H1 (cell line): ENCODE measurements around the gene CCSAP. TPM values are rescaled to one million over a fixed set of nuclear protein-coding genes. Genes with fewer than 3 reads are reported as not detected.

Experiments used
- ATF3 ChIP-seq: IDR thresholded peaks from 2 replicates; pipeline ENCODE4 v1.6.1; 2011; ENCODE audit warnings: low read depth, mild to moderate bottlenecking, low read length; ENCODE audit not compliant: insufficient read depth
- CTCF ChIP-seq, 3 experiments: IDR thresholded peaks; 1 replicate in 2 of 3; 2 replicates in 1 of 3; pipeline versions ENCODE4 v1.5.1 to v1.6.1; 2011; ENCODE audit warnings: low read length in 3 of 3, mild to moderate bottlenecking in 3 of 3, inconsistent platforms in 2 of 3, low read depth in 1 of 3, moderate library complexity in 1 of 3; ENCODE audit not compliant: insufficient read depth in 1 of 3; ENCODE audit errors: control extremely low read depth in 1 of 3
- HDAC2 ChIP-seq, 2 experiments: fragments of 300-600 bp in 1 of 2; sonication (generic) in 1 of 2; IDR thresholded peaks; 2 replicates each; pipeline ENCODE4 v1.6.1; 2011 to 2012; ENCODE audit warnings: low read depth in 2 of 2, low read length in 2 of 2, mild to moderate bottlenecking in 2 of 2, moderate library complexity in 2 of 2, borderline replicate concordance in 1 of 2, inconsistent platforms in 1 of 2
- JUND ChIP-seq: IDR thresholded peaks from 2 replicates; pipeline ENCODE4 v1.6.1; 2011; ENCODE audit warnings: mild to moderate bottlenecking, improper control_type of control experiment, low read length
- KDM1A ChIP-seq: fragments of 200-600, 300-600 bp; sonication (generic); IDR thresholded peaks from 2 replicates; pipeline ENCODE4 v1.7.1; 2016; ENCODE audit warnings: mild to moderate bottlenecking, low read length, borderline replicate concordance
- KDM5A ChIP-seq: fragments of 200-600 bp; IDR thresholded peaks from 2 replicates; pipeline ENCODE4 v1.7.1; 2012; ENCODE audit warnings: mild to moderate bottlenecking, low read length, inconsistent platforms, mixed read lengths
- polyA plus RNA-seq, 7 experiments: library from polyadenylated mRNA; depleted of rRNA in 3 of 7; stranded (reverse) in 5 of 7; unstranded in 2 of 7; fragments of >200 nt in 5 of 7; fragments of 200-250 nt in 2 of 7; gene quantifications; 1 replicate in 5 of 7; 2 replicates in 1 of 7; 4 replicates in 1 of 7; pipeline versions ENCODE4 v1.2.1 to v1.2.3, GENCODE V29; 2011 to 2013; ENCODE audit warnings: missing spikeins in 2 of 7, mixed read lengths in 2 of 7
- total RNA-seq: library from RNA; stranded (reverse); fragmentation: NEBNext Ultra II Directional; extraction: Animal tissue kit (Norgen Biotek cat#: 25700); gene quantifications from 2 replicates; pipeline ENCODE4 v1.2.1, GENCODE V29; 2021

Gene CCSAP
- total and polyA plus RNA-seq, 2 of the 8 experiments (the other 6 are each of a cell fraction or from before 2014, with no cell fraction given), result 3.5 to 17.2 TPM

- no peak for TF ChIP-seq HDAC2 (IDR thresholded peaks at IDR 0.05; ENCODE audit: borderline replicate concordance in 1 of 2, low read depth in 2 of 2, low read length in 2 of 2)
- TF ChIP-seq CTCF (IDR thresholded peaks at IDR 0.05; ENCODE audit: control extremely low read depth in 1 of 3, insufficient read depth in 1 of 3, low read depth in 1 of 3, low read length in 3 of 3), result no peak
- no peak for TF ChIP-seq JUND
- no peak for TF ChIP-seq ATF3
- no peak for TF ChIP-seq KDM5A
- TF ChIP-seq KDM1A, result no peak
Measured at GRCh38 chr1:229323201-229323600, 19.6 kb downstream of the CCSAP start (continued).
